ENCODE data around the gene SLIRP. TPM values are rescaled to one million over a fixed set of nuclear protein-coding genes. Genes with fewer than 3 reads are reported as not detected.
"Not testable (repeated sequence)": the region's sequence is repeated elsewhere in the genome, so short reads cannot be mapped to it uniquely, and the experiment has no call there.

The SLIRP gene
- total RNA-seq, 1 experiment from 2014 or later: 162 TPM

- Histone ChIP-seq H3K27me3 (ENCODE audit: control insufficient read depth, insufficient read depth, low read length) (no peaks in the 10 kb centered on the region), H3K4me1 (ENCODE audit: control insufficient read depth, insufficient read depth, low read length) (no peaks in the 10 kb centered on the region), H3K27ac (ENCODE audit: low read length) (no peak overlapping the region), H3K36me3 (ENCODE audit: control insufficient read depth, insufficient read depth, low read length) (no peaks in the 10 kb centered on the region), H3K4me3 (ENCODE audit: low read depth in 2 of 2, low read length in 2 of 2) (no peak overlapping the region), H3K9me3 (ENCODE audit: control insufficient read depth, insufficient read depth, low read depth, low read length) (no peaks in the 10 kb centered on the region)
- no peak for ATAC-seq
- BruUV-seq (replicated peaks): no TSS peak
- ChIA-PET POLR2A (no interaction called here), CTCF (no interaction called here)
- in situ Hi-C loops (cut with HindIII; ENCODE audit: low pct_unique_long_range_greater_than_20kb, low sequenced_read_pairs) (no loop called here), intact Hi-C loops (cut with micrococcal nuclease; ENCODE audit: unreplicated experiment) (no loop called here)
- TF ChIP-seq TCF7L2 (IDR thresholded peaks at IDR 0.05; ENCODE audit: low read depth, low read length): no peak
- TF ChIP-seq CTCF (IDR thresholded peaks at IDR 0.05): no peak
- TF ChIP-seq SIN3A (IDR thresholded peaks at IDR 0.05; ENCODE audit: borderline replicate concordance, insufficient read depth, low read depth, low read length): no peak
- no peak for TF ChIP-seq REST (IDR thresholded peaks at IDR 0.05; ENCODE audit: insufficient read depth in 1 of 2, low read depth in 2 of 2, low read length in 1 of 2)
- no peak for TF ChIP-seq POLR2AphosphoS5 (IDR thresholded peaks at IDR 0.05; ENCODE audit: low read depth, low read length)
- DNase-seq (ENCODE audit: low read depth, low spot score): no peak
Observed at GRCh38 chr14:77660754-77661153, 47.1 kb upstream of the SLIRP start.

GRCh38 chr14:77661562-77661961 lies 46.3 kb upstream of the SLIRP start:
- POLR2A ChIA-PET; H3K4me3 ChIP-seq (ENCODE audit: low read depth in 2 of 2, low read length in 2 of 2); H3K4me1 ChIP-seq (ENCODE audit: control insufficient read depth, insufficient read depth, low read length); CTCF ChIA-PET; intact Hi-C loops (cut with micrococcal nuclease; ENCODE audit: unreplicated experiment); H3K27me3 ChIP-seq (ENCODE audit: control insufficient read depth, insufficient read depth, low read length); DNase-seq (ENCODE audit: low read depth, low spot score); ATAC-seq; H3K9me3 ChIP-seq (ENCODE audit: control insufficient read depth, insufficient read depth, low read depth, low read length); H3K27ac ChIP-seq (ENCODE audit: low read length); BruUV-seq (replicated peaks); H3K36me3 ChIP-seq (ENCODE audit: control insufficient read depth, insufficient read depth, low read length); in situ Hi-C loops (cut with HindIII; ENCODE audit: low pct_unique_long_range_greater_than_20kb, low sequenced_read_pairs): not testable (repeated sequence)

- intact Hi-C loops (cut with micrococcal nuclease; ENCODE audit: unreplicated experiment) (no loop called here), in situ Hi-C loops (cut with HindIII; ENCODE audit: low pct_unique_long_range_greater_than_20kb, low sequenced_read_pairs) (no loop called here)
- BruUV-seq (replicated peaks): no TSS peak
- Histone ChIP-seq H3K27me3 (ENCODE audit: control insufficient read depth, insufficient read depth, low read length) (no peaks in the 10 kb centered on the region), H3K9me3 (ENCODE audit: control insufficient read depth, insufficient read depth, low read depth, low read length) (no peaks in the 10 kb centered on the region), H3K4me3 (ENCODE audit: low read depth in 2 of 2, low read length in 2 of 2) (no peak overlapping the region), H3K27ac (ENCODE audit: low read length) (no peak overlapping the region), H3K4me1 (ENCODE audit: control insufficient read depth, insufficient read depth, low read length) (no peaks in the 10 kb centered on the region), H3K36me3 (ENCODE audit: control insufficient read depth, insufficient read depth, low read length) (no peaks in the 10 kb centered on the region)
- POLR2A ChIA-PET: no interaction called here
- TF ChIP-seq TCF7L2 (IDR thresholded peaks at IDR 0.05; ENCODE audit: low read depth, low read length) (no peak), CTCF (IDR thresholded peaks at IDR 0.05) (no peak), REST (IDR thresholded peaks at IDR 0.05; ENCODE audit: insufficient read depth in 1 of 2, low read depth in 2 of 2, low read length in 1 of 2) (no peak), POLR2AphosphoS5 (IDR thresholded peaks at IDR 0.05; ENCODE audit: low read depth, low read length) (no peak), SIN3A (IDR thresholded peaks at IDR 0.05; ENCODE audit: borderline replicate concordance, insufficient read depth, low read depth, low read length) (no peak)
- CTCF ChIA-PET: no interaction called here
- no peak for DNase-seq (ENCODE audit: low read depth, low spot score)
- ATAC-seq: peak; percentile 48; the same call in 1 of the 2 replicates
Observed at GRCh38 chr14:77663293-77663692, 44.6 kb upstream of the SLIRP start.

Data from Panc1 (cell line).